ENCODE results near the gene BAIAP2. TPM values are rescaled to one million over a fixed set of nuclear protein-coding genes. Genes with fewer than 3 reads are reported as not detected.

Gene BAIAP2
- polyA plus RNA-seq, 3 donors: 8.6 to 17.0 (median 11.2) TPM

DNA sequence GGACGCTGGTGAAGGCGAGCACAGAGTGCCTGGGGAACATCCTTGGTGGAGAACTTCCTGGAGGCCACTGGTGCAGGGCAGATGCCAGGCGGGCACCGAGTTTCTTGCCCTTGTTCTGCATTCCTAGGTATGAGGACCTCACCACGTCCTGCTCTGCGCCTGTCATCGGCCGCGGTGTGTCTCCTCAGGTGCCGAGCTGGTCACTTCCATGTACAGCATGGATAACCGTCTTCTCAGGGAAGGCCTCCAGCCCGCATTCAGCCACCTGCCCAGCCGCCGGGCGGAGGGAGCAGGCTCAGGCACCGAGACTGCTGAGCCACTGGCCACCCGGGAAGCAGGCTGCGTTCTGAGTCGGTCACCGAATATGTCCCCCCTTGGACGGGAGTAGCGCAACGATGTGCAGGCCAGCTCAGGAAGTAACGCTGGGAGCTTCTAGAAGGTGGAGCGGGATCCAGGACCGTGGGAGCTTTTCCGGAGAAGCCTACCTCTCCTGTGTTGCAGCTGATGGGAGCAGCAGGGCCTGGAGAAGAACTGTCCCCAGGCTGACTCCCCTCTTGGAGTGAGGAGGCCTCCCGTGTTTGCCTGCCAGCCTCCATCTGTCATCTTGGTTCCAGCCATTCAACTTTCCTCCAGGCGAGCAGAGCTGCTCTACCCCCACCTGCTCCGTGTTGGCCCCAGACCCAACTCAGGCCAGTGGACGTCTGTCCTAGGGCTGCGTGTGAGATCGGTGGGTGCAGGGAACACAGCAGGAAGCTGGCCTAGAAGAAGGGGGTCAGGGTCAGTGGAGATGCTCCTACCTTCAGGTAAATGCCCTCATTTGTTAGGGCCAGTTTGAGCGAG, 2.1 kb upstream of the BAIAP2 start:
- H3K36me3 ChIP-seq (replicated peaks in 1 of 2; ENCODE audit: control insufficient read depth in 1 of 2, insufficient read depth in 2 of 2, low read length in 2 of 2): no peaks in the 10 kb centered on the region
- peaks cover 52 to 57% of the 10 kb centered on the region in 2 donors for H3K4me1 ChIP-seq (ENCODE audit: control insufficient read depth in 1 of 2, insufficient read depth in 2 of 2, low read length in 2 of 2)
- H3K27ac ChIP-seq (ENCODE audit: low read depth in 1 of 2, low read length in 2 of 2): peak overlapping the region; percentile 34 to 73
- peaks cover 19 to 33% of the 10 kb centered on the region in 2 donors for H3K36me3 Mint-ChIP-seq
- peaks cover 0 to 32% of the 10 kb centered on the region in 2 donors for H3K27me3 ChIP-seq (ENCODE audit: control insufficient read depth in 2 of 2, insufficient read depth in 2 of 2, low read length in 2 of 2)
- H3K27me3 Mint-ChIP-seq (ENCODE audit: low read depth in 3 of 3): peaks cover 26 to 47% (median 39%) of the 10 kb centered on the region in 3 donors
- peak overlapping the region; percentile 83 to 93 (median 91) for H3K27ac Mint-ChIP-seq
- H3K9me3 ChIP-seq (replicated peaks in 1 of 2; ENCODE audit: control insufficient read depth in 1 of 2, insufficient read depth in 1 of 2, low read length in 2 of 2): no peaks in the 10 kb centered on the region
- H3K9ac ChIP-seq (ENCODE audit: insufficient read depth, low read length, poor library complexity, severe bottlenecking): peak overlapping the region; percentile 76
- peaks cover 60% of the 10 kb centered on the region for H4K20me1 ChIP-seq (ENCODE audit: insufficient read depth, low read length)
- H3K79me2 ChIP-seq (ENCODE audit: insufficient read depth, low read length): peaks cover 23% of the 10 kb centered on the region
- peak overlapping the region; percentile 97 to 99 for H3K4me3 Mint-ChIP-seq
- H3K9me3 Mint-ChIP-seq: peaks cover 0 to 6% (median 0%) of the 10 kb centered on the region in 7 donors
- TF ChIP-seq, protein P1, sequence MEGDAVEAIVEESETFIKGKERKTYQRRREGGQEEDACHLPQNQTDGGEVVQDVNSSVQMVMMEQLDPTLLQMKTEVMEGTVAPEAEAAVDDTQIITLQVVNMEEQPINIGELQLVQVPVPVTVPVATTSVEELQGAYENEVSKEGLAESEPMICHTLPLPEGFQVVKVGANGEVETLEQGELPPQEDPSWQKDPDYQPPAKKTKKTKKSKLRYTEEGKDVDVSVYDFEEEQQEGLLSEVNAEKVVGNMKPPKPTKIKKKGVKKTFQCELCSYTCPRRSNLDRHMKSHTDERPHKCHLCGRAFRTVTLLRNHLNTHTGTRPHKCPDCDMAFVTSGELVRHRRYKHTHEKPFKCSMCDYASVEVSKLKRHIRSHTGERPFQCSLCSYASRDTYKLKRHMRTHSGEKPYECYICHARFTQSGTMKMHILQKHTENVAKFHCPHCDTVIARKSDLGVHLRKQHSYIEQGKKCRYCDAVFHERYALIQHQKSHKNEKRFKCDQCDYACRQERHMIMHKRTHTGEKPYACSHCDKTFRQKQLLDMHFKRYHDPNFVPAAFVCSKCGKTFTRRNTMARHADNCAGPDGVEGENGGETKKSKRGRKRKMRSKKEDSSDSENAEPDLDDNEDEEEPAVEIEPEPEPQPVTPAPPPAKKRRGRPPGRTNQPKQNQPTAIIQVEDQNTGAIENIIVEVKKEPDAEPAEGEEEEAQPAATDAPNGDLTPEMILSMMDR (IDR thresholded peaks at IDR 0.05): no peak
- peaks cover 59% of the 10 kb centered on the region for H3K4me1 Mint-ChIP-seq
- H3K4me3 ChIP-seq (replicated peaks in 1 of 3; ENCODE audit: low read depth in 2 of 3, low read length in 3 of 3): peak overlapping the region; percentile 75 to 97 (median 90)
- 91% methylated on average over 28 of the region's 34 CpGs for WGBS (ENCODE audit: insufficient coverage)
- no peak for DNase-seq
- H3K4me2 ChIP-seq (replicated peaks; ENCODE audit: extremely low read depth, low read length, poor library complexity, severe bottlenecking): peak overlapping the region; percentile 89
- H2AFZ ChIP-seq (ENCODE audit: insufficient read depth, low read depth, low read length, poor library complexity, severe bottlenecking): peak overlapping the region; percentile 72
- intact Hi-C loops (cut with micrococcal nuclease): loop anchor here (5.0 to 10.0 kb wide), 2 partner anchors 59 to 192 kb away; partner anchors contain the start of gene CEP131 (in 1 of the 2)

DNA sequence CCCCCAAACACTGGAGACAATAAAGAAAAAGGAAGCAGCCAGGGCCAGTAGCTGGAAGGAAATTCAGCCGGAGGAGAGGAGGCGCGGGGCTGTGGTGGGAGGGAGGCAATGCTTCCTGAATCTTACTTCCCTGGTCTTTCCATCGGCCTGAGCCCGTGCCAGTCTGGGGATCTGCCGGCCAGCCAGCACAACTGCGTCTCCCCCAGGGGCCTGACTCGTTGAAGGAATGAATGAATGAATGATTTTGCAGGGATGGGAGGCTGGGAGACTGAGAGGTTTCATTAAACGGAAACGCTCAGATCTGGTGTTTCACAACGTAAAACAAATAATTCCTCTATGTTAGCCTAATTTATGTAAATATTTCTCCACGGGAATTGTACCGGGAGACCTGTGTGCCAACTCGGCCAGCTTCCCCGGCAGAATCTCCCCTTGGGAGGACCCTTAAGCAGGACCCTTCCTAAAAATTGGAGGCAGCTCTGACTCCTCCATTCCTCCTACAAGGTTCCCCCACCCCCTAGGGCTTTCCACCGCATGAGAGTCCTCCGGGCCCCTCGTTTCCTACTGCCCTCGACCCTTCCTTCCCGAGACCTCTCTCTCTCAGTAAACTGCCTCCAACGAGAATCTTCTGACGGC, 1.3 kb upstream of the BAIAP2 start:
- H3K27ac Mint-ChIP-seq: peak overlapping the region; percentile 83 to 93 (median 91)
- H3K9me3 ChIP-seq (replicated peaks in 1 of 2; ENCODE audit: control insufficient read depth in 1 of 2, insufficient read depth in 1 of 2, low read length in 2 of 2): no peaks in the 10 kb centered on the region
- H3K36me3 Mint-ChIP-seq: peaks cover 19 to 38% of the 10 kb centered on the region in 2 donors
- 0% methylated on average over 7 of the region's 22 CpGs for WGBS (ENCODE audit: insufficient coverage)
- peaks cover 23% of the 10 kb centered on the region for H3K79me2 ChIP-seq (ENCODE audit: insufficient read depth, low read length)
- H3K27me3 ChIP-seq (ENCODE audit: control insufficient read depth in 2 of 2, insufficient read depth in 2 of 2, low read length in 2 of 2): peaks cover 0 to 24% of the 10 kb centered on the region in 2 donors
- H3K4me2 ChIP-seq (replicated peaks; ENCODE audit: extremely low read depth, low read length, poor library complexity, severe bottlenecking): peak overlapping the region; percentile 89
- no peaks in the 10 kb centered on the region for H3K36me3 ChIP-seq (replicated peaks in 1 of 2; ENCODE audit: control insufficient read depth in 1 of 2, insufficient read depth in 2 of 2, low read length in 2 of 2)
- peaks cover 57% of the 10 kb centered on the region for H3K4me1 Mint-ChIP-seq
- intact Hi-C loops (cut with micrococcal nuclease): loop anchor here (2.0 to 10.0 kb wide), 3 partner anchors 59 to 191 kb away; partner anchors contain the start of gene CEP131 (in 1 of the 2)
- H4K20me1 ChIP-seq (ENCODE audit: insufficient read depth, low read length): peaks cover 68% of the 10 kb centered on the region
- peaks cover 52 to 57% of the 10 kb centered on the region in 2 donors for H3K4me1 ChIP-seq (ENCODE audit: control insufficient read depth in 1 of 2, insufficient read depth in 2 of 2, low read length in 2 of 2)
- peaks cover 26 to 44% (median 33%) of the 10 kb centered on the region in 3 donors for H3K27me3 Mint-ChIP-seq (ENCODE audit: low read depth in 3 of 3)
- peak overlapping the region; percentile 34 to 73 for H3K27ac ChIP-seq (ENCODE audit: low read depth in 1 of 2, low read length in 2 of 2)
- peaks cover 0 to 6% (median 0%) of the 10 kb centered on the region in 7 donors for H3K9me3 Mint-ChIP-seq
- TF ChIP-seq, protein P1 (IDR thresholded peaks at IDR 0.05): no peak
- H2AFZ ChIP-seq (ENCODE audit: insufficient read depth, low read depth, low read length, poor library complexity, severe bottlenecking): peak overlapping the region; percentile 72
- peak; percentile 34 to 69 (median 68) for DNase-seq
- H3K9ac ChIP-seq (ENCODE audit: insufficient read depth, low read length, poor library complexity, severe bottlenecking): peak overlapping the region; percentile 76
- H3K4me3 Mint-ChIP-seq: peak overlapping the region; percentile 97 to 99
- peak overlapping the region; percentile 75 to 97 (median 90) for H3K4me3 ChIP-seq (replicated peaks in 1 of 3; ENCODE audit: low read depth in 2 of 3, low read length in 3 of 3)
